SU-DHL-6 (cell line): ENCODE data around the gene PXDN.

Experiments used
- H2AFZ ChIP-seq: fragments of 200-600 bp; sonication (generic); 2 replicates; pipeline ENCODE4 v1.6.1; 2014; ENCODE audit warnings: low read depth, mild to moderate bottlenecking, moderate library complexity, mixed read lengths, antibody characterized with exemption, low read length; ENCODE audit not compliant: severe bottlenecking
- H3F3A ChIP-seq: fragments of 200-600 bp; shearing (Covaris generic); 2 replicates; pipeline ENCODE4 v1.6.0; 2016; ENCODE audit warnings: antibody characterized with exemption, mild to moderate bottlenecking; ENCODE audit not compliant: insufficient read depth
- H3K27ac ChIP-seq: fragments of 200-600 bp; sonication (generic); 2 replicates; pipeline ENCODE4 v1.5.1; 2016; ENCODE audit warnings: low read depth, mild to moderate bottlenecking, low read length, moderate library complexity, mixed read lengths
- H3K27me3 ChIP-seq: fragments of 200-600 bp; sonication (generic), shearing (Covaris generic); 2 replicates; pipeline ENCODE4 v1.6.0; 2014; ENCODE audit warnings: mild to moderate bottlenecking, low read length
- H3K36me3 ChIP-seq: fragments of 200-600 bp; sonication (generic); 2 replicates; pipeline ENCODE4 v1.6.1; 2014; ENCODE audit warnings: mild to moderate bottlenecking, low read length, mixed read lengths
- H3K4me2 ChIP-seq: fragments of 300-600, 200-600 bp; shearing (Covaris generic), sonication (generic); 2 replicates; pipeline ENCODE4 v1.6.0; 2014; ENCODE audit warnings: low read length, low read depth, mild to moderate bottlenecking; ENCODE audit not compliant: poor library complexity, severe bottlenecking
- H3K4me3 ChIP-seq: fragments of 200-600 bp; sonication (generic); 2 replicates; pipeline ENCODE4 v1.5.1; 2014; ENCODE audit warnings: antibody characterized with exemption, low read length, mild to moderate bottlenecking, mixed read lengths; ENCODE audit not compliant: insufficient read depth, poor library complexity, severe bottlenecking
- H3K79me2 ChIP-seq: fragments of 200-600 bp; sonication (generic); 2 replicates; pipeline ENCODE4 v1.6.1; 2014; ENCODE audit warnings: mild to moderate bottlenecking, low read length, moderate library complexity; ENCODE audit not compliant: insufficient read depth
- H3K9ac ChIP-seq: fragments of 200-600 bp; sonication (generic); 2 replicates; pipeline ENCODE4 v1.7.0; 2014; ENCODE audit warnings: mild to moderate bottlenecking, low read length
- H3K9me2 ChIP-seq: fragments of 200-600 bp; sonication (generic); replicated peaks from 2 replicates; pipeline ENCODE4 v1.6.1; 2014; ENCODE audit warnings: low read length; ENCODE audit not compliant: insufficient read depth
- H3K9me3 ChIP-seq: fragments of 200-600 bp; sonication (generic); 2 replicates; pipeline ENCODE4 v1.6.1; 2014; ENCODE audit warnings: low read length, mixed read lengths; ENCODE audit not compliant: insufficient read depth
- H4K20me1 ChIP-seq: fragments of 200-600 bp; sonication (generic); 2 replicates; pipeline ENCODE4 v1.6.1; 2014; ENCODE audit warnings: low read depth, mild to moderate bottlenecking, antibody characterized with exemption, low read length, moderate library complexity, mixed read lengths
- CTCF ChIP-seq: fragments of 200-600 bp; sonication (generic); IDR thresholded peaks from one replicate; pipeline ENCODE4 v1.5.1; 2017; ENCODE audit warnings: antibody characterized with exemption, mild to moderate bottlenecking, low read length, moderate library complexity; ENCODE audit not compliant: insufficient read depth, poor library complexity, severe bottlenecking
- EZH2phosphoT487 ChIP-seq: fragments of 200-600 bp; sonication (generic), shearing (Covaris generic); conservative IDR thresholded peaks from 2 replicates; pipeline ENCODE4 v1.6.1; 2018; ENCODE audit warnings: mild to moderate bottlenecking, antibody characterized with exemption, low read length, moderate library complexity, mixed read lengths

Gene PXDN

GRCh38 chr2:1644427-1644826 lies 99.9 kb downstream of the PXDN start:
- Histone ChIP-seq H3K27me3 (no peaks in the 10 kb centered on the region), H3K9me3 (no peaks in the 10 kb centered on the region), H3K27ac (no peak overlapping the region), H3F3A (no peaks in the 10 kb centered on the region), H2AFZ (no peak overlapping the region), H3K36me3 (no peaks in the 10 kb centered on the region), H3K9me2 (no peaks in the 10 kb centered on the region), H3K79me2 (no peaks in the 10 kb centered on the region), H3K4me3 (no peak overlapping the region), H4K20me1 (no peaks in the 10 kb centered on the region), H3K9ac (no peak overlapping the region), H3K4me2 (no peak overlapping the region)
- no peak for TF ChIP-seq CTCF
- no peak for TF ChIP-seq EZH2phosphoT487

DNA sequence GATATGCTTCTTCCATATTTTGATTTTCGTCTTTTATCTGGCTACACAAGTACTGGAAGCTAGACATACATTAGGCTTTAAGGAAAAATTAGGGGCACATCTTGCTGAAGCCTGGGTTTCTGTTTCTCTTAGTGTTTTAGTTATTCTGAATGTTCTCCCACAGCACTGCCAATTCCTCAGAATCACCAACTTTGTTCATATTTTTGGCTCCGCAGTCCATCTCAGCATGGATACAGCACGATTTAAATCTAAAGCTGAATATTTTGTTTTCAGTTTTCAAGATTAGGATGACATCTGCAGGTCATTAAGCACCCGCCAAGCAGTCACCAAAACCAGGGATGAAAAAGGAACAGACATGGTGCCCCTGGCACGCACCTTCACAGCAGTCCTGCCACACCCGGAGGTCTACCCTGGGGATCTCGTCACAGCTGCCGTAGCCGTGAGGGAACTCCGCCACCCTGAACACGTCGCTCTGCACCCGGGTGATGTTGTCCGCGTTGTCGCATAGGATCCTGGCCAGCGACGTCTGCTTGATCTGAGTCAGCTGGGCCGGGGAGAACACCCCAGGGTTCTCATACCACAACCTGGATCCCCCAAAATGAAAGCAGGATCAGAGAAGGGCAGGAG lies 101.2 kb downstream of the PXDN start:
- H3F3A ChIP-seq = no peaks in the 10 kb centered on the region
- H3K9ac ChIP-seq = no peak overlapping the region
- H3K36me3 ChIP-seq = no peaks in the 10 kb centered on the region
- H3K4me3 ChIP-seq = no peak overlapping the region
- TF ChIP-seq CTCF = no peak
- TF ChIP-seq EZH2phosphoT487 = no peak
- no peaks in the 10 kb centered on the region for H4K20me1 ChIP-seq
- no peaks in the 10 kb centered on the region for H3K79me2 ChIP-seq
- H3K27ac ChIP-seq = no peak overlapping the region
- no peak overlapping the region for H3K4me2 ChIP-seq
- no peaks in the 10 kb centered on the region for H3K9me2 ChIP-seq
- no peaks in the 10 kb centered on the region for H3K27me3 ChIP-seq
- no peaks in the 10 kb centered on the region for H3K9me3 ChIP-seq
- H2AFZ ChIP-seq = no peak overlapping the region

DNA sequence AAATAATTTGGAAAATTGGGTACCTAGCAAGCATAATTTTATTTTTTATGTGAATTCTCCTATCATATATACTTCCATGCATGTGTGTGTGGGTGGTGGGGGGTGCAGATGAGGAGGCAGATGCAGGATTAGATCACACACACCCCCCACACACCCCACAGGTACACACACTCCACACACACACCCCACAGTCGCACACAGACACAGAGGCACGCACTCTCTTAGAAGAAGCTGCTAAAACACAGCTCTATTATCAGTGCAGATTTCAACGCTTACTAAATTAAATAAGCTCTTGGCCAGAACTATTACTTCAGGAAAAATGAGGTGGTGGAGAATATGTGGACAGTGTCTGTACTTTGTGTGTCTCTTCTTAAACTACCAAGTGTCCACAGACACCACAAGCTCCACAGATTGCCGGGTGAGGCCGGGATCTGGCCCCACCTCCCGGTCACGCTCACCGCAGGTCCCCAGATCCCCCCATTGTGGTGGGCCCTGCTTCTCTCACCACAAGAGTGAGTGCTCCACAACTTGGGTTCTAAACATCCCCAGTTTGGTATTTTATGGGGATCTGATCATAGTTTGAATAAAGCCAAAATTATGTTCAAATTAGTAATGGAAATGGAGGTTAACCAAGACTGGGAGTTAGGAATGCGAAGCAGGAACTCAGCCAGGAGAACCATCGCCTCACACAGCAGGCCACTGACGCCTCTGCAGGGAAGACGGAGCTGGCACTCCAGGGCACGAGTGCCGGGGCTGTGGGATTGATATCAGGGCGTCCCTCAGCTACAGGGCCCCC lies 102.1 kb downstream of the PXDN start:
- Histone ChIP-seq H3K9ac (no peak overlapping the region), H3K9me3 (no peaks in the 10 kb centered on the region), H3K27ac (no peak overlapping the region), H3K79me2 (no peaks in the 10 kb centered on the region), H3K36me3 (no peaks in the 10 kb centered on the region), H3K4me3 (no peak overlapping the region), H2AFZ (no peak overlapping the region), H3K4me2 (no peak overlapping the region), H3K9me2 (no peaks in the 10 kb centered on the region), H3K27me3 (no peaks in the 10 kb centered on the region), H4K20me1 (no peaks in the 10 kb centered on the region), H3F3A (no peaks in the 10 kb centered on the region)
- TF ChIP-seq CTCF (no peak), EZH2phosphoT487 (no peak)
